Gastroesophageal sphincter (tissue), 3 donors: ENCODE data around the gene MFAP2.
"Not testable (repeated sequence)": the region's sequence is repeated elsewhere in the genome, so short reads cannot be mapped to it uniquely, and the experiment has no call there.

Experiments
- CTCF ChIP-seq, 4 experiments: fragments of 200-600 bp in 2 of 4; fragments of 450-650 bp in 2 of 4; sonication (generic) in 1 of 4; IDR thresholded peaks; one replicate each; pipeline ENCODE4 v1.5.1; 2017 to 2019; ENCODE audit warnings: antibody characterized with exemption in 4 of 4, mild to moderate bottlenecking in 2 of 4, moderate library complexity in 2 of 4
- EP300 ChIP-seq: sonication (generic); formaldehyde crosslinking; IDR thresholded peaks from one replicate; pipeline ENCODE4 v1.6.1; 2017; ENCODE audit warnings: antibody characterized with exemption, mild to moderate bottlenecking
- POLR2A ChIP-seq, 2 donors: fragments of 450-650 bp; IDR thresholded peaks; one replicate each; pipeline ENCODE4 v1.6.1; 2017; ENCODE audit warnings: antibody characterized with exemption in 2 of 2, mild to moderate bottlenecking in 2 of 2, moderate library complexity in 1 of 2

GRCh38 chr1:16964169-16964568 lies 16.3 kb downstream of the MFAP2 start:
- not testable (repeated sequence) for TF ChIP-seq CTCF (IDR thresholded peaks at IDR 0.05); POLR2A (IDR thresholded peaks at IDR 0.05); EP300
